Ecto neural progenitor cell (in vitro differentiated cells): Measurements from ENCODE around the gene RRP36.
"Not testable (repeated sequence)": the region's sequence is repeated elsewhere in the genome, so short reads cannot be mapped to it uniquely, and the experiment has no call there.

Source experiments
- DNase-seq: peaks from one replicate; pipeline ENCODE4 v3.0.0-alpha.2; 2018; ENCODE audit warnings: low spot score

The RRP36 gene

GRCh38 chr6:43021270-43022047, at the start of gene RRP36:
RRP36 (plus strand) TSS chr6:43021623; CDS start chr6:43021655, 32 bp downstream.
- DNase-seq, result peak; percentile 86

- DNase-seq, result no peak
Measured at GRCh38 chr6:42971746-42972327, 49.6 kb upstream of the RRP36 start.

GRCh38 chr6:42973926-42974325, 47.5 kb upstream of the RRP36 start:
- DNase-seq, result no peak

- DNase-seq, result no peak
Measured at GRCh38 chr6:42974919-42975505, 46.4 kb upstream of the RRP36 start.

- peak; percentile 60 for DNase-seq
Measured at GRCh38 chr6:42978487-42978838, 43.0 kb upstream of the RRP36 start.

GRCh38 chr6:42978839-42979522, 42.4 kb upstream of the RRP36 start, which contains the start of gene PEX6:
PEX6 (minus strand) TSS chr6:42979181; CDS start chr6:42979150, 31 bp downstream.
- peak; percentile 92 for DNase-seq

GRCh38 chr6:42979523-42980177, 41.8 kb upstream of the RRP36 start:
- no peak for DNase-seq

GRCh38 chr6:42981836-42982235, 39.6 kb upstream of the RRP36 start:
- no peak for DNase-seq

- DNase-seq, result peak; percentile 97
Measured at GRCh38 chr6:42984001-42984923, 37.2 kb upstream of the RRP36 start, which contains the start of gene PPP2R5D. PPP2R5D (plus strand) TSS chr6:42984570; CDS start chr6:42984678, 108 bp downstream.

GRCh38 chr6:42984924-42985475, 36.4 kb upstream of the RRP36 start:
- peak; percentile 60 for DNase-seq

- DNase-seq, result no peak
Measured at GRCh38 chr6:42987533-42988451, 33.6 kb upstream of the RRP36 start.

GRCh38 chr6:42988486-42989020, 32.9 kb upstream of the RRP36 start:
- DNase-seq, result no peak

GRCh38 chr6:42989923-42990322, 31.5 kb upstream of the RRP36 start:
- DNase-seq, result no peak

GRCh38 chr6:42993445-42993844, 28.0 kb upstream of the RRP36 start:
- DNase-seq, result no peak

GRCh38 chr6:42996513-42996912, 24.9 kb upstream of the RRP36 start:
- DNase-seq, result no peak

- not testable (repeated sequence) for DNase-seq
Measured at GRCh38 chr6:42998205-42998604, 23.2 kb upstream of the RRP36 start.

- no peak for DNase-seq
Measured at GRCh38 chr6:43001843-43002242, 19.6 kb upstream of the RRP36 start.

- no peak for DNase-seq
Measured at GRCh38 chr6:43005844-43006243, 15.6 kb upstream of the RRP36 start.

GRCh38 chr6:43006251-43006650, 15.2 kb upstream of the RRP36 start:
- no peak for DNase-seq
